ENCODE measurements around the gene KLF14. TPM values are rescaled to one million over a fixed set of nuclear protein-coding genes. Genes with fewer than 3 reads are reported as not detected.

The KLF14 gene
- total and polyA plus RNA-seq, 9 of the 15 experiments (the other 6 are each of a cell fraction or from before 2014, with no cell fraction given), result 0.03 TPM; not detected in 8

DNA sequence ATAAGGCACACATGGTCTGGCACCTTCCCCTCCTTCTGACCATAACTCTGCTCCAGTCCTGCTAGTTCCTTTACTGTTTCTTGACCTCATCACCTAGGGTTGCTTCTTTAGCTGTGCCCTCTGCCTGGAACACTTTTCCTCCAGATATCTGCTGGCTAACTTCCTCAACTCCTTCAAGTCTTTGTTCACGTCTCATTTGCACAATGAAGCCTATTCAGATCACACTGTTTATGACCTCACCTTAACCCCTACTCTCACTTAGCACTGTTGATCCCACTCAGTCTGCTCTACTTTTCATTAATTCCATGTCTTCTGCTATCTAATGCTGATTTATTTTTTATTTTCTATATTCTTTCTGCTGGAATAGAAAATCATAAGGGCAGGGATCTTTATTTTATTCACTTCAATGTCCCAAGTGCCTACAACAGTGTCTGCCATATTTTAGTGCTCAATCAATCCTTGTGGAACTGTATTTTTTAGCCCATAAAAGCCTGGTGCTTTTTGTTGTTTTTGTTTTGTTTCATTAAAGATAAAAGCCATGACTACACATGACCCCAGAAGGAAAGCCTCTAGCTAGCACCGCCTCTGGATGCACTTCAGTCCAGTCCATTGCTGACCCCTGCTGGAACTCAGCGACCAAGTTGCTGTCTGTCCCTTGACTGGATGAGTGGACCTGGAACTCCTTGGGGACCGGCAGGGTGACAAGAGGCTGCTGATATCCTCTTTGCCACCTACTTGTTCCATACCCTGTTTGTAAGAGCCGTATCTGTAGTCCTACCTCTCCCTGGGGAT is 12.3 kb downstream of the KLF14 start:
- Histone ChIP-seq H3K4me1 (replicated peaks in 1 of 2; ENCODE audit: control insufficient read depth in 2 of 2, insufficient read depth in 2 of 2, low read length in 2 of 2) (no peaks in the 10 kb centered on the region), H3K4me3 (no peak overlapping the region), H2AFZ (ENCODE audit: low read depth, low read length) (no peak overlapping the region), H3K9me1 (ENCODE audit: control insufficient read depth, insufficient read depth, low read length) (no peaks in the 10 kb centered on the region), H3K27ac (ENCODE audit: extremely low read depth, low read depth, low read length) (no peak overlapping the region), H3K36me3 (ENCODE audit: control insufficient read depth, insufficient read depth, low read length) (no peaks in the 10 kb centered on the region), H3K9ac (ENCODE audit: insufficient read depth in 1 of 2, low read depth in 2 of 2, low read length in 2 of 2) (no peak overlapping the region), H3K4me2 (ENCODE audit: insufficient read depth, low read length) (no peak overlapping the region), H3K79me2 (ENCODE audit: control insufficient read depth, insufficient read depth, low read length) (no peaks in the 10 kb centered on the region), H4K20me1 (replicated peaks; ENCODE audit: control insufficient read depth, insufficient read depth, low read length) (0 out of 2 replicates have a peak, but pooled peaks cover 6% of the 10 kb centered on the region), H3K27me3 (ENCODE audit: control insufficient read depth in 2 of 2, insufficient read depth in 2 of 2, low read length in 2 of 2) (peaks cover 13 to 30% of the 10 kb centered on the region in 2 experiments), H3K9me3 (replicated peaks; ENCODE audit: control insufficient read depth, insufficient read depth, low read depth, low read length) (no peaks in the 10 kb centered on the region)
- FAIRE-seq (peak; percentile 91), DNase-seq (ENCODE audit: extremely low read depth in 1 of 4, low spot score in 3 of 4) (peak; percentile 44 to 86 (median 70)), ATAC-seq (peak; percentile 100)
- 1% methylated on average over 5 of the region's 5 CpGs for WGBS (ENCODE audit: insufficient coverage, low coverage, missing lambda C conversion rate)
- in situ Hi-C loops (cut with MboI), result loop anchor here (10.0 kb wide), 1 partner anchor 657 kb away; no protein-coding TSS in a partner anchor
- intact Hi-C loops (cut with micrococcal nuclease), result loop anchor here (1.0 to 10.0 kb wide), 5 partner anchors 237 to 659 kb away; no protein-coding TSS in a partner anchor
- ChIA-PET CTCF (ENCODE audit: low intra/inter-chr PET ratio) (interaction anchor here (0.5 to 2.1 kb wide), 6 partner anchors 9 to 1448 kb away, joined by 3 to 25 read pairs (median 4); no protein-coding TSS in a partner anchor), POLR2A (interaction anchor here (0.5 to 1.1 kb wide), 4 partner anchors 351 to 649 kb away, joined by 3 to 4 read pairs (median 3); partner anchors contain the start of gene TMEM209)
- no TSS peak for BruUV-seq (replicated peaks)
- TF ChIP-seq FOXK2 (conservative IDR thresholded peaks at IDR 0.05 in 1 of 2, IDR thresholded peaks at IDR 0.05 in 1 of 2; ENCODE audit: low read depth in 2 of 2) (0 out of 4 replicates have a peak, but pooled peaks of 1 of the 2 experiments have one; percentile 15), SRF (CRISPR knock-in tag; IDR thresholded peaks at IDR 0.05) (peak in 1 of 2 experiments; percentile 49; a peak in 1 of 4 replicates), KLF16 (IDR thresholded peaks at IDR 0.05) (peak; percentile 33; the same call in 1 of the 2 replicates), DPF2 (IDR thresholded peaks at IDR 0.05) (no peak), ARNT (IDR thresholded peaks at IDR 0.05) (peak in 1 of 2 experiments; percentile 51; a peak in 1 of 4 replicates), NR2C1 (IDR thresholded peaks at IDR 0.05) (peak; percentile 44; the same call in 1 of the 2 replicates), NR2C1 (tag; IDR thresholded peaks at IDR 0.05) (peak; percentile 75; the same call in 1 of the 2 replicates), MAZ (CRISPR knock-in tag; conservative IDR thresholded peaks at IDR 0.05 in 1 of 2, IDR thresholded peaks at IDR 0.05 in 1 of 2) (peak; percentile 33 to 81; a peak in 2 of 4 replicates), ARID2 (IDR thresholded peaks at IDR 0.05) (peak; percentile 50; the same call in 1 of the 2 replicates), RCOR1 (IDR thresholded peaks at IDR 0.05; ENCODE audit: borderline replicate concordance in 1 of 2, low read depth in 2 of 2, low read length in 2 of 2) (peak in 1 of 2 experiments; percentile 64; a peak in 1 of 4 replicates)
- TF ChIP-seq, protein P1, sequence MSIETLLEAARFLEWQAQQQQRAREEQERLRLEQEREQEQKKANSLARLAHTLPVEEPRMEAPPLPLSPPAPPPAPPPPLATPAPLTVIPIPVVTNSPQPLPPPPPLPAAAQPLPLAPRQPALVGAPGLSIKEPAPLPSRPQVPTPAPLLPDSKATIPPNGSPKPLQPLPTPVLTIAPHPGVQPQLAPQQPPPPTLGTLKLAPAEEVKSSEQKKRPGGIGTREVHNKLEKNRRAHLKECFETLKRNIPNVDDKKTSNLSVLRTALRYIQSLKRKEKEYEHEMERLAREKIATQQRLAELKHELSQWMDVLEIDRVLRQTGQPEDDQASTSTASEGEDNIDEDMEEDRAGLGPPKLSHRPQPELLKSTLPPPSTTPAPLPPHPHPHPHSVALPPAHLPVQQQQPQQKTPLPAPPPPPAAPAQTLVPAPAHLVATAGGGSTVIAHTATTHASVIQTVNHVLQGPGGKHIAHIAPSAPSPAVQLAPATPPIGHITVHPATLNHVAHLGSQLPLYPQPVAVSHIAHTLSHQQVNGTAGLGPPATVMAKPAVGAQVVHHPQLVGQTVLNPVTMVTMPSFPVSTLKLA (conservative IDR thresholded peaks at IDR 0.05), result peak in 1 of 2 experiments; percentile 46; a peak in 2 of 4 replicates
- TF ChIP-seq, protein P2, sequence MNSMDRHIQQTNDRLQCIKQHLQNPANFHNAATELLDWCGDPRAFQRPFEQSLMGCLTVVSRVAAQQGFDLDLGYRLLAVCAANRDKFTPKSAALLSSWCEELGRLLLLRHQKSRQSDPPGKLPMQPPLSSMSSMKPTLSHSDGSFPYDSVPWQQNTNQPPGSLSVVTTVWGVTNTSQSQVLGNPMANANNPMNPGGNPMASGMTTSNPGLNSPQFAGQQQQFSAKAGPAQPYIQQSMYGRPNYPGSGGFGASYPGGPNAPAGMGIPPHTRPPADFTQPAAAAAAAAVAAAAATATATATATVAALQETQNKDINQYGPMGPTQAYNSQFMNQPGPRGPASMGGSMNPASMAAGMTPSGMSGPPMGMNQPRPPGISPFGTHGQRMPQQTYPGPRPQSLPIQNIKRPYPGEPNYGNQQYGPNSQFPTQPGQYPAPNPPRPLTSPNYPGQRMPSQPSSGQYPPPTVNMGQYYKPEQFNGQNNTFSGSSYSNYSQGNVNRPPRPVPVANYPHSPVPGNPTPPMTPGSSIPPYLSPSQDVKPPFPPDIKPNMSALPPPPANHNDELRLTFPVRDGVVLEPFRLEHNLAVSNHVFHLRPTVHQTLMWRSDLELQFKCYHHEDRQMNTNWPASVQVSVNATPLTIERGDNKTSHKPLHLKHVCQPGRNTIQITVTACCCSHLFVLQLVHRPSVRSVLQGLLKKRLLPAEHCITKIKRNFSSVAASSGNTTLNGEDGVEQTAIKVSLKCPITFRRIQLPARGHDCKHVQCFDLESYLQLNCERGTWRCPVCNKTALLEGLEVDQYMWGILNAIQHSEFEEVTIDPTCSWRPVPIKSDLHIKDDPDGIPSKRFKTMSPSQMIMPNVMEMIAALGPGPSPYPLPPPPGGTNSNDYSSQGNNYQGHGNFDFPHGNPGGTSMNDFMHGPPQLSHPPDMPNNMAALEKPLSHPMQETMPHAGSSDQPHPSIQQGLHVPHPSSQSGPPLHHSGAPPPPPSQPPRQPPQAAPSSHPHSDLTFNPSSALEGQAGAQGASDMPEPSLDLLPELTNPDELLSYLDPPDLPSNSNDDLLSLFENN (IDR thresholded peaks at IDR 0.05; ENCODE audit: low read depth in 2 of 2, low read length in 2 of 2), result 0 out of 4 replicates have a peak, but pooled peaks of 1 of the 2 experiments have one; percentile 52
